Measurements from ENCODE around the gene GORASP2.

- TF ChIP-seq CTCF (optimal IDR thresholded peaks at IDR 0.05 in 1 of 3, IDR thresholded peaks at IDR 0.05 in 1 of 3, conservative IDR thresholded peaks at IDR 0.05 in 1 of 3; ENCODE audit: extremely low read depth in 1 of 3, insufficient read depth in 2 of 3, low read length in 3 of 3) (no peak), EZH2 (IDR thresholded peaks at IDR 0.05; ENCODE audit: low read length) (no peak)
Observed at GRCh38 chr2:170924969-170925368, 4.1 kb upstream of the GORASP2 start.
